NT2/D1 (cell line): ENCODE results near the gene SPACA6.
"Not testable (repeated sequence)": the region's sequence is repeated elsewhere in the genome, so short reads cannot be mapped to it uniquely, and the experiment has no call there.

Experiments used
- DNase-seq: peaks from one replicate; pipeline ENCODE4 v3.0.0-alpha.2; 2011; ENCODE audit warnings: low read depth, low spot score
- H3K27me3 ChIP-seq: 2 replicates; pipeline ENCODE4 v1.6.0; 2011; ENCODE audit warnings: mild to moderate bottlenecking; ENCODE audit not compliant: insufficient read length, insufficient read depth
- H3K36me3 ChIP-seq: 2 replicates; pipeline ENCODE4 v1.6.1; 2011; ENCODE audit warnings: mild to moderate bottlenecking, low read length, mixed read lengths; ENCODE audit not compliant: insufficient read depth, insufficient read length
- H3K4me1 ChIP-seq: 2 replicates; pipeline ENCODE4 v1.5.1; 2011; ENCODE audit not compliant: insufficient read depth, insufficient read length
- H3K4me3 ChIP-seq: 2 replicates; pipeline ENCODE4 v1.5.1; 2011; ENCODE audit warnings: low read depth; ENCODE audit not compliant: insufficient read length
- H3K9ac ChIP-seq: 2 replicates; pipeline ENCODE4 v1.6.0; 2011; ENCODE audit warnings: low read depth; ENCODE audit not compliant: insufficient read length
- H3K9me3 ChIP-seq: 2 replicates; pipeline ENCODE4 v1.5.1; 2011; ENCODE audit warnings: mild to moderate bottlenecking, low read length; ENCODE audit not compliant: insufficient read depth
- SUZ12 ChIP-seq: IDR thresholded peaks from 2 replicates; pipeline ENCODE4 v1.6.1; 2011; ENCODE audit not compliant: insufficient read length, insufficient read depth; ENCODE audit errors: extremely low read depth
- YY1 ChIP-seq: IDR thresholded peaks from 2 replicates; pipeline ENCODE4 v1.6.1; 2011; ENCODE audit not compliant: insufficient read length, insufficient read depth
- ZNF274 ChIP-seq: IDR thresholded peaks from 2 replicates; pipeline ENCODE4 v1.6.1; 2011; ENCODE audit warnings: mild to moderate bottlenecking, low read depth, low read length

Gene SPACA6

DNA sequence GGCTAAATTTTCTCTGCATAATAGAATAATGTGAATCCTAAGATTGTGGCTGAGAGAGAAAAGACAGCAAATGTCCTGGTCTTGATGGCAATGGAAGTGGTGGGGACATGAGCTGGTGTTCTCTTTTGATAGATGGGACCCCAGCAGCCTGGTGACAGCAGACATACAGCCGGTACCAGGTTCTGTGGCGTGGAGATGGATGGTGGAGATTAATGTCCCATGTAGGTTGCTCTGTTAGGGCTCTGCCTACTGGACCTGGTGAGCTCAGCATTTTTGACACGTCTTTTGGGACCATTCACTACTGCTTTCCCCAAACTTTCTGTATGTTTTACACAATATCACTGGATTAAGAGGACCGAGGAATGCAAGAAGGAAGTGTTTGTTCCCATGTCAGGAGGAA is 38.3 kb upstream of the SPACA6 start:
- H3K9ac ChIP-seq, result no peak overlapping the region
- TF ChIP-seq YY1 (no peak), SUZ12 (no peak), ZNF274 (no peak)
- H3K27me3 ChIP-seq, result peaks cover 4% of the 10 kb centered on the region
- no peaks in the 10 kb centered on the region for H3K4me1 ChIP-seq
- H3K4me3 ChIP-seq, result no peak overlapping the region
- DNase-seq, result no peak
- no peaks in the 10 kb centered on the region for H3K9me3 ChIP-seq
- no peaks in the 10 kb centered on the region for H3K36me3 ChIP-seq

DNA sequence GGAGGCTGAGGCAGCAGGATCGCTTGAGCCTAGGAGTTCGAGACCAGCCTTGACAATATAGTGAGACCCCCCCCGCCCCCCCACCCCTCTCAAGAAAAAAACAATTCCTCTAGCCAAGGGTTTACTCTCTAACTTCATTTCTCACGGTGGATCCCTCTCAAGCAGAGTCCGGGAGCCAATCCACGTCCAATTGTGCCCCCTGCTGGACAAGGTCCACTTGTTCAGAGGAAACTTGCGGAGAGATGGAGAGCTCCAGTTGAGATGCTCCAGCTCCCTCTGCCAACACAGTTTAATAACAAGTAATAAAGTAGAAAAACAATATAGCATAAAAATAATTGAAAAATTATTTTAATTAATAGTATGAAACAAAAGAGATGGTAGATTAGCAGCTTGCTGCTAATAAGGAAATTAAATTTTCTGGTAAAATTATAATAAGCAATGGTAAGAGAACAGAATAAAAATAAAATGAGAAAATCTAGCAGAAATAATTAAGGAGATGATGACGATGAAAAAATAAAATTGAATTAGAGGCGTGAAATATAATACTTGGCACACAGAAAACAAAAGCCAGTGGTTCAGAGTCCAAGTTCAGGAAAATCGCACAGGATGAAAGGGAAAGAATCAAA is 32.0 kb upstream of the SPACA6 start:
- peak; percentile 68 for DNase-seq
- TF ChIP-seq YY1 (no peak), SUZ12 (no peak), ZNF274 (no peak)
- Histone ChIP-seq H3K27me3 (no peaks in the 10 kb centered on the region), H3K36me3 (no peaks in the 10 kb centered on the region), H3K4me1 (no peaks in the 10 kb centered on the region), H3K9me3 (peaks cover 5% of the 10 kb centered on the region; the same call in 1 of the 2 replicates), H3K9ac (no peak overlapping the region), H3K4me3 (no peak overlapping the region)

DNA sequence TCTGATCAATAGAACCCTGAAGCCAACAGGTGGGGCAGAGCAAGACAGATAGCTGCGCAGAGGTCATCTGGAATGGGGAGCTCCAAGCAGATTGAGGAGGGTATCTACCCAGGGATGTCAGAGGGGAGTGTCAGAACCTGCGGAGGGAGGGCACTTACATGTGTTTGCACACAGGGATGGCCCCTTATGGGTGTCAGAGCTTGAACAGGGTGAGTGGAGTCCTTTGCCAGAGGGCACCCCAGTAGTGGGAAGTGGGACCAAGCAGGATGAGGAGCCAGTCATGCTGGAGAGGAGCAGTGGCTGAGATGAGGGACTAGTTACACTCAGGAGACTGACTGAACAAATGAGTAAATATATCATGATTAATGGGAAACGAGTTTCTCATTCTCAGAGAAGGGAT is 29.5 kb upstream of the SPACA6 start:
- no peak for DNase-seq
- H3K36me3 ChIP-seq, result no peaks in the 10 kb centered on the region
- H3K27me3 ChIP-seq, result no peaks in the 10 kb centered on the region
- TF ChIP-seq SUZ12 (no peak), ZNF274 (no peak)
- H3K9me3 ChIP-seq, result peaks cover 5% of the 10 kb centered on the region; the same call in 1 of the 2 replicates
- H3K9ac ChIP-seq, result no peak overlapping the region
- H3K4me3 ChIP-seq, result no peak overlapping the region
- no peaks in the 10 kb centered on the region for H3K4me1 ChIP-seq

DNA sequence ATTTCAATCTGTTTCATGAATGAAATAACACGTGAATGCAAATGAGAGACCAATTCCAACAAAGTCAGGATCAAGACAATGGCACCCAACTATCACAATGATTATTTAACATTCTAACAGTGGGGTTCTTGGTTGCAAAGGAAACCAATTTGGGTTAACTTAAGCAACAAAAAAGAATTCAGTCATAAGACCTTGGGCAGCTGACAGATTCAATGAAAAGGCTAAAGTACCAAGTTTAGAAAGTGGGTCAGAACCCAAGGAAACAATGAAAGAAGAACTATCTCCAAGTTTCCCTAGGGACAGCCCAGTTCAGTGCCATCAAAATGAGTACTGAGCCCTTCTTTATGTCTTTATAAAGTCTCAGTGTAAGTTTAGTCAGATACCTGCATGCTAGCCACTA is 29.0 kb upstream of the SPACA6 start:
- no peak overlapping the region for H3K9ac ChIP-seq
- peaks cover 5% of the 10 kb centered on the region; the same call in 1 of the 2 replicates for H3K9me3 ChIP-seq
- no peak overlapping the region for H3K4me3 ChIP-seq
- no peak for TF ChIP-seq SUZ12
- TF ChIP-seq ZNF274, result no peak
- no peak for TF ChIP-seq YY1
- no peaks in the 10 kb centered on the region for H3K4me1 ChIP-seq
- no peaks in the 10 kb centered on the region for H3K27me3 ChIP-seq
- no peaks in the 10 kb centered on the region for H3K36me3 ChIP-seq
- no peak for DNase-seq

DNA sequence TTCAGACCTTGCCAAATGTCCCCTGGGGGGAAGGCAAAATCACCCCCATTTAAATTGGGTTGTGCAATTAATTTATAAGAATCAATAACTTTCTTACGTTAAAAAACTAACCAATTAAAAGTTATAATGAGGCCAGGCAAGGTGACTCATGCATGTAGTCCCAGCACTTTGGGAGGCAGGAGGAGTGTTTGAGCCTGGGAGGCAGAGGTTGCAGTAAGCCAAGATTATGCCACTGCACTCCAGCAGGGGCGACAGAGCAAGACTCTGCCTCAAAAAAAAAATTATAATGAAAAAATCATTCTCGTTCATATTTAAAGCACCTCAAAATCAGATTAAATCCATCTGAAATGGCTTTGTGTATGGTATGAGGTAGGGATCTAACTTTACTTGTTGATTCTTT is 28.1 kb upstream of the SPACA6 start:
- no peaks in the 10 kb centered on the region for H3K36me3 ChIP-seq
- no peak overlapping the region for H3K4me3 ChIP-seq
- no peak overlapping the region for H3K9ac ChIP-seq
- TF ChIP-seq SUZ12, result no peak
- no peak for TF ChIP-seq YY1
- no peak for TF ChIP-seq ZNF274
- no peaks in the 10 kb centered on the region for H3K4me1 ChIP-seq
- peaks cover 5% of the 10 kb centered on the region; the same call in 1 of the 2 replicates for H3K9me3 ChIP-seq
- H3K27me3 ChIP-seq, result no peaks in the 10 kb centered on the region
- no peak for DNase-seq

DNA sequence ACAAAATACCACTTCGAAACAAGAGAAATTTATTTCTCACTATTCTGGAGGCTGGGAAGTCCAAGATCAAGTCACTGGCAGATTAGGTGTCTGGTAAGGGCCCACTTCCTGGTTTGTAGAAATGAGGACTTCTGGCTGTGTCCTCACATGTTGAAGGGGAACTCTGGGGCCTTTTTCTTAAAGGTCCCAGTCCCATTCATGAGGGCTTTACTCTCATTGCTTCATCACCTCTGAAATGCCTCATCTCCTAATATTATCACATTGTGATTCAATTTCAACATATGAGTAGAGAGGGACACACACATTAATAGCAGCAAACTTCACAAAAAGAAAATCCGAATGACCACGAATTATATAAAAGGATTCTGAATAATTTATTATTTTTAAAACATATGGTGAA is 24.9 kb upstream of the SPACA6 start:
- TF ChIP-seq YY1, result no peak
- TF ChIP-seq ZNF274, result no peak
- no peak for TF ChIP-seq SUZ12

DNA sequence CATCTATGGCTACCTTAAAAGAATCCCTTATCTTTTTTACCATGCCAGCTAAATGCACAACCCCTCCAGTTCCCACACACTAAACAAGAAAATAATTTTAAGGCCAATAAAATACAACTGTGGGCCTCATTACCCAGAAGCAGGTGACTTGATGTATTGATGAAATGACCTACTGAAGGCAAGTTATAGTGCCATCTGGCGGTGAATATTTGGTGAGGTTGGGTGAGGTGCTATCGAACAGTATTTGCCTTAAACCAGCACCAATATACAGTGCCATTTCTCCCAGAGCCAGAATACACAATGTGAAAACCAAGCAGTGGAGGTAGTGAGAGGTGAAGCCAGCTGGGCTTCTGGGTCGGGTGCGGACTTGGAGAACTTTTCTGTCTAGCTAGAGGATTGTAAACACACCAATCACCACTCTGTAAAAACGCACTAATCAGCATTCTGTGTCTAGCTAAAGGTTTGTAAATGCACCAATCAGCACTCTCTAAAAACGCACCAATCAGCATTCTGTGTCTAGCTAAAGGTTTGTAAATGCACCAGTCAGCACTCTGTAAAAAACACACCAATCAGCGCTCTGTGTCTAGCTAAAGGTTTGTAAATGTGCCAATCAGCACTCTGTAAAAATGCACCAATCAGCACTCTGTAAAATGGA is 17.1 kb upstream of the SPACA6 start:
- H3K27me3 ChIP-seq, H3K4me3 ChIP-seq, DNase-seq, H3K9me3 ChIP-seq, H3K4me1 ChIP-seq, H3K9ac ChIP-seq, H3K36me3 ChIP-seq: not testable (repeated sequence)

More for the DNA sequence above, 24.9 kb upstream of the SPACA6 start:
- Histone ChIP-seq H3K4me3 (no peak overlapping the region), H3K9ac (no peak overlapping the region), H3K4me1 (no peaks in the 10 kb centered on the region), H3K36me3 (no peaks in the 10 kb centered on the region), H3K27me3 (no peaks in the 10 kb centered on the region), H3K9me3 (peaks cover 5% of the 10 kb centered on the region)
- no peak for DNase-seq
